Measurements from ENCODE around the gene RABGAP1L. TPM values are rescaled to one million over a fixed set of nuclear protein-coding genes. Genes with fewer than 3 reads are reported as not detected.

Gene RABGAP1L
- total and polyA plus RNA-seq, 10 of the 15 experiments (the other 5 are each of a cell fraction or from before 2014, with no cell fraction given): 5.8 to 194 (median 113) TPM

- TF ChIP-seq, protein P1, sequence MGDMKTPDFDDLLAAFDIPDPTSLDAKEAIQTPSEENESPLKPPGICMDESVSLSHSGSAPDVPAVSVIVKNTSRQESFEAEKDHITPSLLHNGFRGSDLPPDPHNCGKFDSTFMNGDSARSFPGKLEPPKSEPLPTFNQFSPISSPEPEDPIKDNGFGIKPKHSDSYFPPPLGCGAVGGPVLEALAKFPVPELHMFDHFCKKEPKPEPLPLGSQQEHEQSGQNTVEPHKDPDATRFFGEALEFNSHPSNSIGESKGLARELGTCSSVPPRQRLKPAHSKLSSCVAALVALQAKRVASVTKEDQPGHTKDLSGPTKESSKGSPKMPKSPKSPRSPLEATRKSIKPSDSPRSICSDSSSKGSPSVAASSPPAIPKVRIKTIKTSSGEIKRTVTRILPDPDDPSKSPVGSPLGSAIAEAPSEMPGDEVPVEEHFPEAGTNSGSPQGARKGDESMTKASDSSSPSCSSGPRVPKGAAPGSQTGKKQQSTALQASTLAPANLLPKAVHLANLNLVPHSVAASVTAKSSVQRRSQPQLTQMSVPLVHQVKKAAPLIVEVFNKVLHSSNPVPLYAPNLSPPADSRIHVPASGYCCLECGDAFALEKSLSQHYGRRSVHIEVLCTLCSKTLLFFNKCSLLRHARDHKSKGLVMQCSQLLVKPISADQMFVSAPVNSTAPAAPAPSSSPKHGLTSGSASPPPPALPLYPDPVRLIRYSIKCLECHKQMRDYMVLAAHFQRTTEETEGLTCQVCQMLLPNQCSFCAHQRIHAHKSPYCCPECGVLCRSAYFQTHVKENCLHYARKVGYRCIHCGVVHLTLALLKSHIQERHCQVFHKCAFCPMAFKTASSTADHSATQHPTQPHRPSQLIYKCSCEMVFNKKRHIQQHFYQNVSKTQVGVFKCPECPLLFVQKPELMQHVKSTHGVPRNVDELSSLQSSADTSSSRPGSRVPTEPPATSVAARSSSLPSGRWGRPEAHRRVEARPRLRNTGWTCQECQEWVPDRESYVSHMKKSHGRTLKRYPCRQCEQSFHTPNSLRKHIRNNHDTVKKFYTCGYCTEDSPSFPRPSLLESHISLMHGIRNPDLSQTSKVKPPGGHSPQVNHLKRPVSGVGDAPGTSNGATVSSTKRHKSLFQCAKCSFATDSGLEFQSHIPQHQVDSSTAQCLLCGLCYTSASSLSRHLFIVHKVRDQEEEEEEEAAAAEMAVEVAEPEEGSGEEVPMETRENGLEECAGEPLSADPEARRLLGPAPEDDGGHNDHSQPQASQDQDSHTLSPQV (IDR thresholded peaks at IDR 0.05): no peak
- TF ChIP-seq NFYB (IDR thresholded peaks at IDR 0.05; ENCODE audit: insufficient read depth, low read depth, low read length) (no peak), SUZ12 (IDR thresholded peaks at IDR 0.05; ENCODE audit: unreplicated experiment) (no peak), ZSCAN29 (IDR thresholded peaks at IDR 0.05) (no peak)
Observed at GRCh38 chr1:174812016-174812415, 652.7 kb downstream of the RABGAP1L start (continued).

GRCh38 chr1:174812656-174813055 is 653.3 kb downstream of the RABGAP1L start:
- Histone ChIP-seq H4K20me1 (ENCODE audit: control insufficient read depth, insufficient read depth) (no peaks in the 10 kb centered on the region), H3K4me2 (ENCODE audit: control insufficient read depth, insufficient read depth) (no peak overlapping the region), H3K9me3 (replicated peaks; ENCODE audit: control insufficient read depth, insufficient read depth, low read length) (no peaks in the 10 kb centered on the region; the same call in 2 of the 3 replicates), H3K79me2 (ENCODE audit: control insufficient read depth, insufficient read depth, low read length) (no peaks in the 10 kb centered on the region; the same call in 1 of the 2 replicates), H2AFZ (ENCODE audit: control insufficient read depth, low read depth, low read length) (no peak overlapping the region), H3K4me1 (ENCODE audit: control insufficient read depth, insufficient read depth, low read length) (peaks cover 42% of the 10 kb centered on the region), H3K27me3 (replicated peaks in 1 of 2; ENCODE audit: control insufficient read depth in 2 of 2, insufficient read depth in 2 of 2, low read length in 1 of 2) (no peaks in the 10 kb centered on the region), H3K4me3 (no peak overlapping the region), H3K9ac (ENCODE audit: control insufficient read depth, insufficient read depth, low read length) (no peak overlapping the region), H3K27ac (ENCODE audit: control insufficient read depth, insufficient read depth) (no peak overlapping the region), H3K36me3 (ENCODE audit: control insufficient read depth in 2 of 2, insufficient read depth in 2 of 2, low read length in 1 of 2) (0 out of 4 replicates have a peak, but pooled peaks cover 0 to 4% of the 10 kb centered on the region in 2 experiments)
- ChIA-PET RAD21 (ENCODE audit: unreplicated experiment) (interaction anchor here (0.9 to 2.2 kb wide), 2 partner anchors 13 to 153 kb away, joined by 3 to 9 read pairs; no protein-coding TSS in a partner anchor), SMC1A (ENCODE audit: uncharacterized antibody, unreplicated experiment) (interaction anchor here (0.7 to 2.9 kb wide), 4 partner anchors 8 to 72 kb away, joined by 3 to 13 read pairs (median 6); no protein-coding TSS in a partner anchor), POLR2A (interaction anchor here (0.6 to 2.7 kb wide), 3 partner anchors 13 to 199 kb away, joined by 6 to 9 read pairs (median 7); no protein-coding TSS in a partner anchor), CTCF (interaction anchor here (0.7 to 2.1 kb wide), 3 partner anchors 11 to 171 kb away, joined by 3 to 9 read pairs (median 4); no protein-coding TSS in a partner anchor)
- DNase-seq (ENCODE audit: low read depth, low spot score): no peak
- no peak for ATAC-seq
- intact Hi-C loops (cut with micrococcal nuclease; ENCODE audit: unreplicated experiment): no loop called here
- FAIRE-seq: no peak
- in situ Hi-C loops (cut with MboI): no loop called here
- BruUV-seq (replicated peaks): no TSS peak
- no peak for TF ChIP-seq TAF1 (IDR thresholded peaks at IDR 0.05; ENCODE audit: borderline replicate concordance, low read depth, low read length)
- no peak for TF ChIP-seq HDAC2 (IDR thresholded peaks at IDR 0.05)
- TF ChIP-seq, protein P2, sequence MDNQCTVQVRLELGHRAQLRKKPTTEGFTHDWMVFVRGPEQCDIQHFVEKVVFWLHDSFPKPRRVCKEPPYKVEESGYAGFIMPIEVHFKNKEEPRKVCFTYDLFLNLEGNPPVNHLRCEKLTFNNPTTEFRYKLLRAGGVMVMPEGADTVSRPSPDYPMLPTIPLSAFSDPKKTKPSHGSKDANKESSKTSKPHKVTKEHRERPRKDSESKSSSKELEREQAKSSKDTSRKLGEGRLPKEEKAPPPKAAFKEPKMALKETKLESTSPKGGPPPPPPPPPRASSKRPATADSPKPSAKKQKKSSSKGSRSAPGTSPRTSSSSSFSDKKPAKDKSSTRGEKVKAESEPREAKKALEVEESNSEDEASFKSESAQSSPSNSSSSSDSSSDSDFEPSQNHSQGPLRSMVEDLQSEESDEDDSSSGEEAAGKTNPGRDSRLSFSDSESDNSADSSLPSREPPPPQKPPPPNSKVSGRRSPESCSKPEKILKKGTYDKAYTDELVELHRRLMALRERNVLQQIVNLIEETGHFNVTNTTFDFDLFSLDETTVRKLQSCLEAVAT (IDR thresholded peaks at IDR 0.05): no peak
- TF ChIP-seq ZBED1 (IDR thresholded peaks at IDR 0.05; ENCODE audit: borderline replicate concordance): no peak
- no peak for TF ChIP-seq BCL11A (IDR thresholded peaks at IDR 0.05; ENCODE audit: low read depth, low read length)

All from GM12878 (cell line).